Large intestine (tissue), 3 donors: ENCODE results near the gene ABCC5. TPM values are rescaled to one million over a fixed set of nuclear protein-coding genes. Genes with fewer than 3 reads are reported as not detected.

Source experiments
- DNase-seq, 2 donors: peaks; one replicate each; pipeline versions ENCODE4 v3.0.0 to v3.0.0-alpha.2; 2013
- H3K27ac ChIP-seq: one replicate; pipeline ENCODE4 v1.5.1; 2013; ENCODE audit warnings: low read length
- H3K27me3 ChIP-seq: 2 replicates; pipeline ENCODE4 v1.6.1; 2013; ENCODE audit warnings: low read length; ENCODE audit not compliant: control insufficient read depth, insufficient read depth
- H3K36me3 ChIP-seq: 2 replicates; pipeline ENCODE4 v1.6.1; 2013; ENCODE audit warnings: low read length; ENCODE audit not compliant: control insufficient read depth, insufficient read depth
- H3K4me1 ChIP-seq: one replicate; pipeline ENCODE4 v1.6.1; 2013; ENCODE audit warnings: low read length; ENCODE audit not compliant: control insufficient read depth, insufficient read depth
- H3K4me3 ChIP-seq: one replicate; pipeline ENCODE4 v1.5.1; 2013; ENCODE audit warnings: low read length
- H3K9me3 ChIP-seq: one replicate; pipeline ENCODE4 v1.6.1; 2013; ENCODE audit warnings: mild to moderate bottlenecking, low read depth, low read length, moderate library complexity; ENCODE audit not compliant: control insufficient read depth
- WGBS: methylation state at CpG from one replicate; pipeline ENCODE4 v1.1.5; 2013; ENCODE audit warnings: low lambda C conversion rate; ENCODE audit not compliant: insufficient coverage; 5-methylcytosine and 5-hydroxymethylcytosine counted together
- polyA plus RNA-seq: library from polyadenylated mRNA; unstranded; fragments of 120-200 nt; gene quantifications from one replicate; pipeline ENCODE4 v1.2.1, GENCODE V29; 2013

ABCC5 gene
- polyA plus RNA-seq, 1 donor = 23.3 TPM

- DNase-seq = no peak
- Histone ChIP-seq H3K4me3 (no peak overlapping the region), H3K27ac (no peak overlapping the region), H3K9me3 (no peaks in the 10 kb centered on the region), H3K27me3 (no peaks in the 10 kb centered on the region), H3K36me3 (peaks cover 18% of the 10 kb centered on the region), H3K4me1 (peaks cover 6% of the 10 kb centered on the region)
- WGBS = no CpG with 5 or more reads among the region's 3 CpGs
Measured at GRCh38 chr3:183927059-183927458, 90.6 kb downstream of the ABCC5 start.

- DNase-seq = no peak
- H3K27ac ChIP-seq = no peak overlapping the region
- no CpG with 5 or more reads among the region's 7 CpGs for WGBS
Measured at GRCh38 chr3:183924956-183925355, 92.7 kb downstream of the ABCC5 start.

GRCh38 chr3:183924543-183924942, 93.1 kb downstream of the ABCC5 start:
- Histone ChIP-seq H3K4me1 (peaks cover 2% of the 10 kb centered on the region), H3K4me3 (no peak overlapping the region), H3K27ac (no peak overlapping the region), H3K36me3 (peaks cover 26% of the 10 kb centered on the region), H3K9me3 (no peaks in the 10 kb centered on the region), H3K27me3 (no peaks in the 10 kb centered on the region)
- no CpG with 5 or more reads among the region's 3 CpGs for WGBS
- no peak for DNase-seq

More at GRCh38 chr3:183924956-183925355, 92.7 kb downstream of the ABCC5 start:
- Histone ChIP-seq H3K4me3 (no peak overlapping the region), H3K4me1 (peaks cover 6% of the 10 kb centered on the region), H3K27me3 (no peaks in the 10 kb centered on the region), H3K9me3 (no peaks in the 10 kb centered on the region), H3K36me3 (peaks cover 26% of the 10 kb centered on the region)

- no peak for DNase-seq
- no peak overlapping the region for H3K27ac ChIP-seq
- H3K36me3 ChIP-seq = peaks cover 22% of the 10 kb centered on the region
- no CpG with 5 or more reads among the region's 4 CpGs for WGBS
- no peaks in the 10 kb centered on the region for H3K4me1 ChIP-seq
- no peaks in the 10 kb centered on the region for H3K27me3 ChIP-seq
- H3K9me3 ChIP-seq = no peaks in the 10 kb centered on the region
- H3K4me3 ChIP-seq = no peak overlapping the region
Measured at GRCh38 chr3:183922421-183922820, 95.3 kb downstream of the ABCC5 start.

GRCh38 chr3:183921096-183921495, 96.6 kb downstream of the ABCC5 start:
- H3K27me3 ChIP-seq = no peaks in the 10 kb centered on the region
- no peaks in the 10 kb centered on the region for H3K9me3 ChIP-seq
- no peaks in the 10 kb centered on the region for H3K4me1 ChIP-seq
- peaks cover 19% of the 10 kb centered on the region for H3K36me3 ChIP-seq
- no peak for DNase-seq
- WGBS = 98% methylated on average over 6 of the region's 15 CpGs
- no peak overlapping the region for H3K27ac ChIP-seq
- H3K4me3 ChIP-seq = no peak overlapping the region

GRCh38 chr3:183920416-183920815, 97.3 kb downstream of the ABCC5 start:
- peaks cover 17% of the 10 kb centered on the region for H3K36me3 ChIP-seq
- no peak overlapping the region for H3K27ac ChIP-seq
- no peak overlapping the region for H3K4me3 ChIP-seq
- no peaks in the 10 kb centered on the region for H3K4me1 ChIP-seq
- H3K9me3 ChIP-seq = no peaks in the 10 kb centered on the region
- no CpG with 5 or more reads among the region's 14 CpGs for WGBS
- H3K27me3 ChIP-seq = no peaks in the 10 kb centered on the region
- no peak for DNase-seq

- Histone ChIP-seq H3K27ac (no peak overlapping the region), H3K36me3 (peaks cover 10% of the 10 kb centered on the region), H3K4me1 (no peaks in the 10 kb centered on the region), H3K27me3 (no peaks in the 10 kb centered on the region), H3K9me3 (peaks cover 6% of the 10 kb centered on the region), H3K4me3 (no peak overlapping the region)
- no peak for DNase-seq
- no CpG with 5 or more reads among the region's 2 CpGs for WGBS
Measured at GRCh38 chr3:183918178-183918577, 99.5 kb downstream of the ABCC5 start.

- H3K4me1 ChIP-seq = no peaks in the 10 kb centered on the region
- DNase-seq = no peak
- no peak overlapping the region for H3K4me3 ChIP-seq
- no peaks in the 10 kb centered on the region for H3K27me3 ChIP-seq
- peaks cover 6% of the 10 kb centered on the region for H3K9me3 ChIP-seq
- no peak overlapping the region for H3K27ac ChIP-seq
- WGBS = no CpG with 5 or more reads among the region's 4 CpGs
- H3K36me3 ChIP-seq = peaks cover 8% of the 10 kb centered on the region
Measured at GRCh38 chr3:183917776-183918175, 99.9 kb downstream of the ABCC5 start.

- WGBS = 67% methylated on average over 1 of the region's 5 CpGs
Measured at GRCh38 chr3:183914856-183915255, 102.8 kb downstream of the ABCC5 start.

GRCh38 chr3:183913580-183913920, 104.1 kb downstream of the ABCC5 start:
- Histone ChIP-seq H3K27ac (no peak overlapping the region), H3K27me3 (no peaks in the 10 kb centered on the region), H3K36me3 (no peaks in the 10 kb centered on the region), H3K4me3 (no peak overlapping the region), H3K9me3 (peaks cover 6% of the 10 kb centered on the region), H3K4me1 (no peaks in the 10 kb centered on the region)
- no peak for DNase-seq
- no CpG with 5 or more reads among the region's 9 CpGs for WGBS

More at GRCh38 chr3:183914856-183915255, 102.8 kb downstream of the ABCC5 start:
- H3K27ac ChIP-seq = no peak overlapping the region
- H3K9me3 ChIP-seq = peaks cover 6% of the 10 kb centered on the region
- H3K4me3 ChIP-seq = no peak overlapping the region
- H3K36me3 ChIP-seq = no peaks in the 10 kb centered on the region
- no peaks in the 10 kb centered on the region for H3K27me3 ChIP-seq
- no peak for DNase-seq
- H3K4me1 ChIP-seq = no peaks in the 10 kb centered on the region

GRCh38 chr3:183912895-183913579, 104.6 kb downstream of the ABCC5 start:
- Histone ChIP-seq H3K9me3 (peaks cover 6% of the 10 kb centered on the region), H3K27me3 (no peaks in the 10 kb centered on the region), H3K4me3 (no peak overlapping the region), H3K27ac (no peak overlapping the region), H3K4me1 (no peaks in the 10 kb centered on the region), H3K36me3 (no peaks in the 10 kb centered on the region)
- WGBS = no CpG with 5 or more reads among the region's 10 CpGs
- DNase-seq = no peak
